GM12872 (cell line): ENCODE results near the gene TMEM45B.

Source experiments
- TF ChIP-seq, protein P1 (sequence below): IDR thresholded peaks from 3 replicates; pipeline ENCODE4 v1.5.1; 2011; ENCODE audit warnings: low read depth, mild to moderate bottlenecking, low read length, moderate library complexity; ENCODE audit not compliant: insufficient read depth

TMEM45B gene

GRCh38 chr11:129896062-129896461 lies 80.4 kb downstream of the TMEM45B start:
- TF ChIP-seq, protein P1, sequence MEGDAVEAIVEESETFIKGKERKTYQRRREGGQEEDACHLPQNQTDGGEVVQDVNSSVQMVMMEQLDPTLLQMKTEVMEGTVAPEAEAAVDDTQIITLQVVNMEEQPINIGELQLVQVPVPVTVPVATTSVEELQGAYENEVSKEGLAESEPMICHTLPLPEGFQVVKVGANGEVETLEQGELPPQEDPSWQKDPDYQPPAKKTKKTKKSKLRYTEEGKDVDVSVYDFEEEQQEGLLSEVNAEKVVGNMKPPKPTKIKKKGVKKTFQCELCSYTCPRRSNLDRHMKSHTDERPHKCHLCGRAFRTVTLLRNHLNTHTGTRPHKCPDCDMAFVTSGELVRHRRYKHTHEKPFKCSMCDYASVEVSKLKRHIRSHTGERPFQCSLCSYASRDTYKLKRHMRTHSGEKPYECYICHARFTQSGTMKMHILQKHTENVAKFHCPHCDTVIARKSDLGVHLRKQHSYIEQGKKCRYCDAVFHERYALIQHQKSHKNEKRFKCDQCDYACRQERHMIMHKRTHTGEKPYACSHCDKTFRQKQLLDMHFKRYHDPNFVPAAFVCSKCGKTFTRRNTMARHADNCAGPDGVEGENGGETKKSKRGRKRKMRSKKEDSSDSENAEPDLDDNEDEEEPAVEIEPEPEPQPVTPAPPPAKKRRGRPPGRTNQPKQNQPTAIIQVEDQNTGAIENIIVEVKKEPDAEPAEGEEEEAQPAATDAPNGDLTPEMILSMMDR: no peak

DNA sequence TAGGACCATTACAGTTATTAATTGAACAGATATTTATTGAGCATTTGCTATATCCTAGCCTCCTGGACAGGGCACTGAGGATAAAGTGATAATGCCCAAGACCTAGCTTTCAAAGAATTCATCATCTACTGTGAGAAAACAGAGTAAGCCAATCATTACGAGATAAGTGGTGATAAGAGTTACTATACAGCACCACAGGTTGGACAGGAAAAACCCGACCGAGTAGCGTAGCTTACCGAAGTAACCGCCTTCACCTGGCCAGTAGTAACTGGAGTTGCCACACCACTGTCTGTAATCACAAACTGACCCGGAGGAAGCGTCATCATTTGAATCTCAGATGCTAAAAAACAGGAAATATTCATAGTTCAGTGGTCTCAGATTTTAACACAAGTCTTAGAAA lies 89.8 kb downstream of the TMEM45B start:
- TF ChIP-seq, protein P1: no peak
